Effector memory CD4-positive, alpha-beta T cell (primary cell): ENCODE data around the gene ODF2L.

Experiments
- DNase-seq, 3 donors: peaks; one replicate each; pipeline ENCODE4 v3.0.0-alpha.2; 2020
- H3K27ac ChIP-seq: 2 replicates; pipeline ENCODE4 v1.7.0; 2013; ENCODE audit warnings: mild to moderate bottlenecking, low read length, moderate library complexity; ENCODE audit not compliant: insufficient read depth, poor library complexity, severe bottlenecking
- H3K27me3 ChIP-seq: replicated peaks from 2 replicates; pipeline ENCODE4 v1.7.0; 2013; ENCODE audit warnings: mild to moderate bottlenecking, low read length; ENCODE audit not compliant: insufficient read depth, control insufficient read depth, poor library complexity, severe bottlenecking
- H3K36me3 ChIP-seq: 2 replicates; pipeline ENCODE4 v1.7.0; 2013; ENCODE audit warnings: mild to moderate bottlenecking, low read length, moderate library complexity; ENCODE audit not compliant: control insufficient read depth, insufficient read depth
- H3K4me1 ChIP-seq: 2 replicates; pipeline ENCODE4 v1.7.0; 2013; ENCODE audit warnings: low read length, mild to moderate bottlenecking; ENCODE audit not compliant: control insufficient read depth, insufficient read depth, poor library complexity, severe bottlenecking
- H3K4me3 ChIP-seq: 2 replicates; pipeline ENCODE4 v1.7.0; 2013; ENCODE audit warnings: low read length, low read depth, mild to moderate bottlenecking; ENCODE audit not compliant: insufficient read depth, poor library complexity, severe bottlenecking
- H3K9me3 ChIP-seq: 2 replicates; pipeline ENCODE4 v1.7.0; 2013; ENCODE audit warnings: mild to moderate bottlenecking, low read length, moderate library complexity; ENCODE audit not compliant: control insufficient read depth

Gene ODF2L

GRCh38 chr1:86389307-86389706 is 6.8 kb downstream of the ODF2L start:
- no peak for DNase-seq
- Histone ChIP-seq H3K27ac (peak overlapping the region; percentile 68), H3K4me3 (no peak overlapping the region), H3K4me1 (peaks cover 12% of the 10 kb centered on the region), H3K36me3 (no peaks in the 10 kb centered on the region), H3K27me3 (no peaks in the 10 kb centered on the region), H3K9me3 (no peaks in the 10 kb centered on the region)

DNA sequence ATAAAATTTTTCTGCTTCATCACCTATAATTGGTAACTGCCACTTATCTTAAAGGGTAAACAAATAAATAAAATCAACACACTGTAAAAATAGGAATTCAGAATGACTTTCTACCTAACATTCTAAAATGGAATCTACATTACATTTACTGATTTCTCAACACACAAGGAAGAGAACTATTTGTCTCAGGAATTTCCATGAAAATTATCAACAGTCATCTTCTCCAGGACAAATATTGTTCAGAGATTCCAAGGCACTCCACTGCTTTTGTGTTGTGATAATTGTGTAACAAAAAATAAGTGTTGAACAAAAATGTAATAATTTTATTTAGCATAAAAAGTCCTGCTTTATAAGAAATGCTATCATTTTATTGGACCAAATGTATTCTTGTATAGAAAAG is 7.3 kb downstream of the ODF2L start:
- Histone ChIP-seq H3K27ac (peak overlapping the region; percentile 68), H3K36me3 (no peaks in the 10 kb centered on the region), H3K27me3 (no peaks in the 10 kb centered on the region), H3K4me1 (peaks cover 12% of the 10 kb centered on the region), H3K9me3 (no peaks in the 10 kb centered on the region), H3K4me3 (no peak overlapping the region)
- DNase-seq: no peak

DNA sequence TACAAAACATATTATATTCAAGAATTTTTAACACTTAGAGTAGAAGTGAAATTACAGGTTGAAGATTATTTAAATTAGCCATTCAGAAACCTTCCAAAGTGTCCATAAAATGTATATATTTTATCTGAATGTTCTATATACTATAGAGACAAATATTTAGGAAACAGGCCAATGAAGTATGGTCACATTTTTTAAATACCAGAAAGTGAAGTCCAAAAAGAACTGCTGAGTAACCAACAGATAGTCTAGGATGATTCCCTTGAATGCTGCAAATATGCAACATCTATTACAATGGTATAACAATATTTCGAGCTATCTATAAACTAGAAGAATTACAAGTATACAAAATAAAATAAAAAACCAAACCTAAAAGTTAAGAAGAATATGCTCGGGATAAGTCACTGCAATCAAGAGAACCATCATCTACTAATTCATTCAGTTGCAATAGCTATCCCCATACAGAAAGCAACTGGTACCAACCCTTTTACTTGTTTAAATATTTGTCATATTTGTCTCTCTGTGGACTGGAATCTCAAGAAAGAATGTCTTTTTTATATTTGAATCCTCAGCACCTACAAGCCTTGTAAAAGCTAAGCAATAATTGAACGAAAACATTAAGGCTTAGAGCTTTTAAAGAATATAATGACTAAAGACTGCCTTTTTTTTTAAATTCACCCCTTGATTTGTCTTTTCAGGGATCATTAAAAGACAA is 8.1 kb downstream of the ODF2L start:
- Histone ChIP-seq H3K36me3 (no peaks in the 10 kb centered on the region), H3K4me3 (no peak overlapping the region), H3K9me3 (no peaks in the 10 kb centered on the region), H3K27me3 (no peaks in the 10 kb centered on the region), H3K4me1 (peaks cover 10% of the 10 kb centered on the region), H3K27ac (no peak overlapping the region)
- DNase-seq: no peak

DNA sequence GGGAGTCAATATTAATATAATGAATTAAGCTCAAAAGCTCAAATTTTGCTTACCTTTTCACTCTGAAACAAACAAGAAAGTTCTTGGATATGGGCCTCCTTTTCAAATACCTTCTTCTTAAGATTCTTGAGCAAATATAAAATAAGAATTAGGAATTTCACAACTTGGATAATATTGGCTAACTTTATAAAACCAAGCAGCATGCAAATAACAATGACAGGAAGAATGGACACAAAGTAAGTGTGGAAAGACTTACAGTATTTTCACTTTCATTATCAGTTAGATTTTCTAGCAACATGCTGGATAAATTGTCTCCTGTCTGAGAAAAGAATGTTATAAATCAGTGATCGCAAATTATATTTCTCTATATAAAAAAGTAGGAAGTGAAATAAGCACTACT is 13.2 kb downstream of the ODF2L start:
- Histone ChIP-seq H3K9me3 (no peaks in the 10 kb centered on the region), H3K36me3 (no peaks in the 10 kb centered on the region), H3K27ac (no peak overlapping the region), H3K27me3 (no peaks in the 10 kb centered on the region), H3K4me3 (no peak overlapping the region), H3K4me1 (no peaks in the 10 kb centered on the region)
- no peak for DNase-seq

DNA sequence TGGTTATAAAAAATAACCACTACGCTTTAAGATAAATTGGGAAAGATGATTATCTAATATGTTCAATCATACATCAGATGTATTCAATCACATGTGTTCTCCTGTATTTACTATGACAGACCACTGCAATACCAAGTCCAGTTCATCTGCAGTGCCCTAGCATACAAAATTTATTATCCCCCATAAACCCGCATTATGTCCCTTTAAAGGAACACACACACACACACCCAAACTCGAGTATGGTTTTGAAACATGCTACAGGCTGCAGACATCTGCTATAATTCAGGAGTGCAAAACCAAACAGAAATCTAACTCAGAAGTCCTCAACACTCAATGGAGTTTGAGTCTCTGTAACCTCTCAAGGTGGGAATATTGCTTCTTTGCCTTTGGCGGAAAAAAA is 14.9 kb downstream of the ODF2L start:
- peaks cover 4% of the 10 kb centered on the region for H3K36me3 ChIP-seq
- DNase-seq: no peak
- no peaks in the 10 kb centered on the region for H3K4me1 ChIP-seq
- H3K4me3 ChIP-seq: no peak overlapping the region
- no peaks in the 10 kb centered on the region for H3K9me3 ChIP-seq
- no peak overlapping the region for H3K27ac ChIP-seq
- H3K27me3 ChIP-seq: no peaks in the 10 kb centered on the region

- Histone ChIP-seq H3K9me3 (no peaks in the 10 kb centered on the region), H3K4me3 (no peak overlapping the region), H3K4me1 (no peaks in the 10 kb centered on the region), H3K27ac (no peak overlapping the region), H3K27me3 (no peaks in the 10 kb centered on the region), H3K36me3 (peaks cover 4% of the 10 kb centered on the region)
- DNase-seq: no peak
Observed at GRCh38 chr1:86380257-86380861, 15.8 kb downstream of the ODF2L start.

- H3K4me1 ChIP-seq: no peaks in the 10 kb centered on the region
- H3K27ac ChIP-seq: no peak overlapping the region
- peaks cover 12% of the 10 kb centered on the region for H3K36me3 ChIP-seq
- no peak overlapping the region for H3K4me3 ChIP-seq
- DNase-seq: no peak
- H3K9me3 ChIP-seq: no peaks in the 10 kb centered on the region
- H3K27me3 ChIP-seq: no peaks in the 10 kb centered on the region
Observed at GRCh38 chr1:86378813-86379212, 17.3 kb downstream of the ODF2L start.

DNA sequence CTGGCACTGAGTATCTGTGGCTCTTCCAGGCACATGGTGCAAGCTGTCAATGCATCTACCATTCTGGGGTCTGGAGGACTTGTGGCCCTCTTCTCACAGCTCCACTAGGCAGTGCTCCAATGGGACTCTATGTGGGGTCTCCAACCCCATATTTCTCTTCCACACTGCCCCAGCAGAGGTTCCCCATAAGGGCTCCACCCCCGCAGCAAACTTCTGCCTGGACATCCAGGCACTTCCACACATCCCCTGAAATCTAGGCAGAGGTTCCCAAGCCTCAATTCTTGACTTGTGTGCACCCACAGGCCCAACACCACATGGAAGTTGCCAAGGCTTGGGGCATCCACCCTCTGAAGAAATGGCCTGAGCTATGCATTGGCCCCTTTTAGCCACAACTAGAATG is 18.8 kb downstream of the ODF2L start:
- DNase-seq: no peak
- no peaks in the 10 kb centered on the region for H3K4me1 ChIP-seq
- no peak overlapping the region for H3K4me3 ChIP-seq
- no peaks in the 10 kb centered on the region for H3K27me3 ChIP-seq
- H3K9me3 ChIP-seq: no peaks in the 10 kb centered on the region
- H3K36me3 ChIP-seq: peaks cover 12% of the 10 kb centered on the region
- H3K27ac ChIP-seq: no peak overlapping the region

DNA sequence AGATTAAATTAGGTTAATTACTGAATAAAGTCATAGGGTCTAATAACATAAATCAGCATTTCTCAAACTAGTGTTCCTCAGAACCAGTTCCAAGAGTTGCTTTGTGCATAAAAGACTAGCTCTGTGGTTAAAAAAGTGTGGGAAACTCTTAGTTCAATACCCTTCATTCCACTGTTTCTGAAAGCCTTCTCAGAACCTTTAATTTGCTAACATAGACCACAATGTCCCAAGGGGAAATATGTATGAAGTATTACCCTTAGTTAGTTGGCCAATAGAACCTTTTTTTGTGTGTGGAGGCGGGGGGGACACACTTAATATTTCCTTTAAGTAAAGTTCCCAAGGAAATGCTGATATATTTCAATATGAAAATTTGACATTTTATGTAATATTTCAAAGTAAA is 20.4 kb downstream of the ODF2L start:
- Histone ChIP-seq H3K4me3 (no peak overlapping the region), H3K27me3 (no peaks in the 10 kb centered on the region), H3K36me3 (peaks cover 12% of the 10 kb centered on the region), H3K9me3 (no peaks in the 10 kb centered on the region), H3K4me1 (no peaks in the 10 kb centered on the region), H3K27ac (no peak overlapping the region)
- no peak for DNase-seq

DNA sequence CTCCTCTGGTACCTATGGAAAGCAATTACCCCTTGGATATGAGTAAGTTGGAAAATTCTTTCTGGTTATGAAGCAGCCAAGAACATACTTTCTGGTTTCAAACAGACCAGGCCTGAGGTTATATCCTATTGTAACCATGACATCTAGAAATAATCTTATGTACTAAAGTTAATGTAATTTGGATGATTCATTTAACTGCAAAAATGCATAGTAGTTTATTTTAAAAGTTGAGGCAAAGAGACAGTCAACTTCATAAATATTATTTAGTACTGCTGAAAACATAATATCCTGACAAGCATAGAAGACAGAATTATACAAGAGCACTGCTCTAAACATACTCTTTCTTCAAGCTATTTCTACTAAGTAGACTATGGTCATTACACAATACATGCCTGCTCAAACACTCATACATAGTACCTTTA is 25.5 kb downstream of the ODF2L start:
- Histone ChIP-seq H3K27ac (no peak overlapping the region), H3K36me3 (peaks cover 8% of the 10 kb centered on the region), H3K27me3 (no peaks in the 10 kb centered on the region), H3K4me1 (no peaks in the 10 kb centered on the region), H3K9me3 (no peaks in the 10 kb centered on the region), H3K4me3 (no peak overlapping the region)
- no peak for DNase-seq
